Activated CD4-positive, alpha-beta T cell treated with anti-CD3 and anti-CD28 coated beads, Interleukin-2, amount 50 U/mL, for 16 hours (primary cell): ENCODE results near the gene C12orf75.
A peak's percentile ranks its signal among the peaks of the same experiment; 100 is the strongest.

Experiments used
- DNase-seq: peaks from one replicate; pipeline ENCODE4 v3.0.0-alpha.2; 2020

The C12orf75 gene

DNA sequence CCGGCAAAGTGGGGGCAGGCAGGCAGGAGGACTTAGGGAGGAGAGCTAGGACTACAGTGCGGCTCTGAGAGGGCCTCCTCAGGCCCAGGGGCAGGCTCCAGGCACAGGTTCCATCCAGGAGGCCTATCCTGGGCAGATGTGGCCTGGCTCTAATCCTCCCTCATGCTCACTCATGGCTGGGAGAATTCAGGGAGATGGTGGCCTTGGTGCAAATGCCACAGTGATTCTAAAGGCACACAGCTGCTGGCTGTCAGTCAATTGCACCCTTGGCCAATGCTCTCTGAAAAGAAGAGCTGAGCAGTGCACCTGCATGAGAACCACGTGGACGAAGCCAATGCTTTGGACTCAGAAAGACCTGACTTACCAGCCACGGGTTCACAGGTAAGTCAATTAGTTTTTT is 89.6 kb downstream of the C12orf75 start:
- DNase-seq: no peak

DNA sequence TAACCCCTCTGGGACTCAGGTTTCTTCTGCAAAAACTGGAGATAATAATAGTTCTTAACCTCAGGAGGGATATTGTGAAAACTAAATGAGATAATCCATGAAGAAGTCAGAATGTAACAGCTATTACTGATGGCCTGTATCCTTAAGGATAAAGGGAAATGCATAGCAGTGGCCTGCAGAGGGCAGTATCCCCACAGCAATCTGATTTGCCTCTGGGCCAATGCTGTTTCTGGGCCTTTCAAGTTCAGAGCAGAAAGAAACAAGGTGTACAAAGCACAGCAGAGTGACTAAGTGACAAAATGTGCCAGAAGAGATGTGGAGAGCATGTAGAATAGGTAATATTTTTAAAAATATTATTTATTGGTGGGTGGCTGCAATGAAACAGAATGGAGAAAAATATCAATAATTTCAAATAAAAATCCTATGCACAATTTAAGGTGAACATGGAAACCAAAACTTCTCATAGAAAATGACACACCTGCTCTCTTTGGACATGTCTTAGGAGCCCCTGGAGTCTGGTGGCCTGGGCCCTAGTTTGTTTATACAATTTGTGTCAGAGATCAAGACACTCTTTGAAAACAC is 90.3 kb downstream of the C12orf75 start:
- DNase-seq: peak; percentile 64
